Hepatocyte (in vitro differentiated cells): ENCODE results near the gene RABGAP1L. TPM values are rescaled to one million over a fixed set of nuclear protein-coding genes. Genes with fewer than 3 reads are reported as not detected.

Experiments
- DNase-seq: peaks from one replicate; pipeline ENCODE4 v3.0.0-alpha.2; 2016; ENCODE audit warnings: low spot score
- H2AFZ ChIP-seq: fragments of 200-600 bp; sonication (generic); 2 replicates; pipeline ENCODE4 v1.6.0; 2016; ENCODE audit warnings: antibody characterized with exemption, mild to moderate bottlenecking
- H3K27ac ChIP-seq: fragments of 200-600 bp; sonication (generic); 2 replicates; pipeline ENCODE4 v1.5.1; 2016; ENCODE audit warnings: mild to moderate bottlenecking
- H3K27me3 ChIP-seq: fragments of 200-600 bp; sonication (generic); 2 replicates; pipeline ENCODE4 v1.6.1; 2016
- H3K36me3 ChIP-seq: fragments of 200-600 bp; sonication (generic); replicated peaks from 2 replicates; pipeline ENCODE4 v1.5.1; 2016; ENCODE audit warnings: low read depth; ENCODE audit not compliant: insufficient read depth
- H3K4me1 ChIP-seq: fragments of 200-600 bp; sonication (generic); 2 replicates; pipeline ENCODE4 v1.5.1; 2016; ENCODE audit warnings: mild to moderate bottlenecking, moderate library complexity; ENCODE audit not compliant: insufficient read depth
- H3K4me2 ChIP-seq: fragments of 200-600 bp; sonication (generic); 2 replicates; pipeline ENCODE4 v1.6.0; 2016
- H3K4me3 ChIP-seq: fragments of 200-600 bp; sonication (generic); 2 replicates; pipeline ENCODE4 v1.5.1; 2016; ENCODE audit warnings: mild to moderate bottlenecking
- H3K79me2 ChIP-seq: fragments of 200-600 bp; sonication (generic); 2 replicates; pipeline ENCODE4 v1.6.0; 2017; ENCODE audit warnings: mild to moderate bottlenecking
- H3K9me2 ChIP-seq: fragments of 200-600 bp; sonication (generic); replicated peaks from 2 replicates; pipeline ENCODE4 v1.6.0; 2017; ENCODE audit warnings: mild to moderate bottlenecking; ENCODE audit not compliant: insufficient read depth
- H3K9me3 ChIP-seq: fragments of 200-600 bp; sonication (generic); 2 replicates; pipeline ENCODE4 v1.5.1; 2016; ENCODE audit warnings: low read depth, mild to moderate bottlenecking
- H4K20me1 ChIP-seq: fragments of 200-600 bp; sonication (generic); 2 replicates; pipeline ENCODE4 v1.6.0; 2016; ENCODE audit warnings: mild to moderate bottlenecking; ENCODE audit not compliant: insufficient read depth, poor library complexity, severe bottlenecking
- EZH2 ChIP-seq: fragments of 200-600 bp; sonication (generic); IDR thresholded peaks from 2 replicates; pipeline ENCODE4 v1.6.1; 2016; ENCODE audit warnings: antibody characterized with exemption, mild to moderate bottlenecking, borderline replicate concordance
- EZH2phosphoT487 ChIP-seq: fragments of 200-600 bp; sonication (generic); IDR thresholded peaks from one replicate; pipeline ENCODE4 v1.6.1; 2018; ENCODE audit warnings: antibody characterized with exemption, mild to moderate bottlenecking, low read depth, moderate library complexity; ENCODE audit not compliant: unreplicated experiment, severe bottlenecking
- WGBS: methylation state at CpG from one replicate; pipeline ENCODE4 v1.1.6; 2016; ENCODE audit warnings: low lambda C conversion rate; ENCODE audit errors: missing lambda C conversion rate; 5-methylcytosine and 5-hydroxymethylcytosine counted together
- polyA plus RNA-seq: library from polyadenylated mRNA; unstranded; fragments of >200 nt; fragmentation: Nextera tagmentation; extraction: Ambion mirVana; gene quantifications from 2 replicates; pipeline ENCODE4 v1.2.1, GENCODE V29; 2016
- total RNA-seq: library from RNA; depleted of rRNA; stranded (reverse); fragments of >200 nt; gene quantifications from 2 replicates; pipeline ENCODE4 v1.2.3, GENCODE V29; 2014
- TF ChIP-seq, protein P1 (sequence below): fragments of 200-600 bp; sonication (generic); IDR thresholded peaks from 2 replicates; pipeline ENCODE4 v1.5.1; 2016; ENCODE audit warnings: antibody characterized with exemption, mild to moderate bottlenecking; ENCODE audit not compliant: poor library complexity

RABGAP1L gene
- total and polyA plus RNA-seq, 2 experiments from 2014 or later: 15.0 to 41.8 TPM

DNA sequence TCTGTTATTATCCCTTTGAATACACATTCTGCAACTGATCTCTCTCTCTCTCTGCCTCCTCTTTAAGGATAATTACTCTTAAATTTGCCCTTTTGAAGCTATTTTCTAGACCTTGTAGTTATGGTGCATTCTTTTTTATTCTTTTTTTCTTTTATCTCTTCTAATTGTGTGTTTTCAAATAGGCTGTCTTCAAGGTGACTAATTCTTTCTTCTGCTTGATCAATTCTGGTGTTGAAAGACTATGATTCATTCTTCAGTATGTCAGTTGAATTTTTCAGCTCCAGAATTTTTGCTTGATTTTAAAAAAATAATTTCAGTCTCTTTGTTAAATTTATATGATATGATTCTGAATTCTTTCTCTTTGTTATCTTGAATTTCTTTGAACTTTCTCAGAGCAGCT is 192.8 kb downstream of the RABGAP1L start:
- TF ChIP-seq EZH2: no peak
- TF ChIP-seq EZH2phosphoT487: no peak
- TF ChIP-seq, protein P1, sequence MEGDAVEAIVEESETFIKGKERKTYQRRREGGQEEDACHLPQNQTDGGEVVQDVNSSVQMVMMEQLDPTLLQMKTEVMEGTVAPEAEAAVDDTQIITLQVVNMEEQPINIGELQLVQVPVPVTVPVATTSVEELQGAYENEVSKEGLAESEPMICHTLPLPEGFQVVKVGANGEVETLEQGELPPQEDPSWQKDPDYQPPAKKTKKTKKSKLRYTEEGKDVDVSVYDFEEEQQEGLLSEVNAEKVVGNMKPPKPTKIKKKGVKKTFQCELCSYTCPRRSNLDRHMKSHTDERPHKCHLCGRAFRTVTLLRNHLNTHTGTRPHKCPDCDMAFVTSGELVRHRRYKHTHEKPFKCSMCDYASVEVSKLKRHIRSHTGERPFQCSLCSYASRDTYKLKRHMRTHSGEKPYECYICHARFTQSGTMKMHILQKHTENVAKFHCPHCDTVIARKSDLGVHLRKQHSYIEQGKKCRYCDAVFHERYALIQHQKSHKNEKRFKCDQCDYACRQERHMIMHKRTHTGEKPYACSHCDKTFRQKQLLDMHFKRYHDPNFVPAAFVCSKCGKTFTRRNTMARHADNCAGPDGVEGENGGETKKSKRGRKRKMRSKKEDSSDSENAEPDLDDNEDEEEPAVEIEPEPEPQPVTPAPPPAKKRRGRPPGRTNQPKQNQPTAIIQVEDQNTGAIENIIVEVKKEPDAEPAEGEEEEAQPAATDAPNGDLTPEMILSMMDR: no peak
- H3K4me2 ChIP-seq: no peak overlapping the region
- H4K20me1 ChIP-seq: no peaks in the 10 kb centered on the region
- H3K4me3 ChIP-seq: no peak overlapping the region
- H3K9me2 ChIP-seq: no peaks in the 10 kb centered on the region
- no peaks in the 10 kb centered on the region for H3K27me3 ChIP-seq
- no peak overlapping the region for H3K27ac ChIP-seq
- H2AFZ ChIP-seq: no peak overlapping the region
- no peak for DNase-seq
- no peaks in the 10 kb centered on the region for H3K4me1 ChIP-seq
- H3K79me2 ChIP-seq: no peaks in the 10 kb centered on the region
- no peaks in the 10 kb centered on the region for H3K9me3 ChIP-seq
- H3K36me3 ChIP-seq: no peaks in the 10 kb centered on the region

DNA sequence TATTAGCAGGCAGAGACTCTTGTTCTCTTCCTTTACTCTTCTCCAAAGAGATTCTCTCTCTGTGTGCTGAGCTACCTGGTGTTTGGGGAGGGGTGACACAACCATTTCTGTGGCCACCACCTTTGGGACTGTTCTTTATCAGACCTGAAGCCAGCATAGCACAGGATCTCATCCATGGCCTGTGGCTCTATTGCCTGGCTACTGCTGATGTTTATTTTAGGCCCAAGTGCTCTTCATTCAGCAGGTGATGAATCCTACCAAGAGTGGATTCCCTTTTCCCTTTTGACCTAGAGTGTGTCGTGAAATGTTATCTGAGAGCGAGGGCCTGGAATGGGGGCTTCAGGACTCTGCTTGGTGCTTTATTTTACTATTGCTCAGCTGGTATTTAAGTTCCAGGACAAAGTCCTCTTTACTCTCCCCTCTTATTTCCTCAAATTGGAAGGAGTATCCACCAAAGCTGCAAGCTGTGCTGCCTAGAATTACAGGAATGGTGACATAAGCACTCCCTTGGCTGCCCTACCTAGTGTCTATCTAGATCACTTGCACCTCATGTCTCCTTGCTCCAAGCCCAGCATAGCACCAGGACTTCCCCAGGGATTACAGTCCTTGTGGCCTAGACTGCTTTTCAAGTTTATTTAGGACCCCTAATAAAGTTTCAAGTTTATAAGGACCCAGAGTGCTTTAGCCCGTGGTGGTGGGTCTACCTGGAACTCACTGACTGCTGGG is 193.7 kb downstream of the RABGAP1L start:
- H3K27ac ChIP-seq: no peak overlapping the region
- WGBS: 83% methylated on average over 3 of the region's 3 CpGs
- no peak overlapping the region for H2AFZ ChIP-seq
- DNase-seq: no peak
- no peaks in the 10 kb centered on the region for H3K36me3 ChIP-seq
- H3K9me2 ChIP-seq: no peaks in the 10 kb centered on the region
- no peaks in the 10 kb centered on the region for H3K4me1 ChIP-seq
- no peaks in the 10 kb centered on the region for H3K9me3 ChIP-seq
- TF ChIP-seq, protein P1: no peak
- no peak for TF ChIP-seq EZH2phosphoT487
- TF ChIP-seq EZH2: no peak
- no peaks in the 10 kb centered on the region for H4K20me1 ChIP-seq
- H3K4me3 ChIP-seq: no peak overlapping the region
- H3K79me2 ChIP-seq: no peaks in the 10 kb centered on the region
- H3K4me2 ChIP-seq: no peak overlapping the region
- no peaks in the 10 kb centered on the region for H3K27me3 ChIP-seq

DNA sequence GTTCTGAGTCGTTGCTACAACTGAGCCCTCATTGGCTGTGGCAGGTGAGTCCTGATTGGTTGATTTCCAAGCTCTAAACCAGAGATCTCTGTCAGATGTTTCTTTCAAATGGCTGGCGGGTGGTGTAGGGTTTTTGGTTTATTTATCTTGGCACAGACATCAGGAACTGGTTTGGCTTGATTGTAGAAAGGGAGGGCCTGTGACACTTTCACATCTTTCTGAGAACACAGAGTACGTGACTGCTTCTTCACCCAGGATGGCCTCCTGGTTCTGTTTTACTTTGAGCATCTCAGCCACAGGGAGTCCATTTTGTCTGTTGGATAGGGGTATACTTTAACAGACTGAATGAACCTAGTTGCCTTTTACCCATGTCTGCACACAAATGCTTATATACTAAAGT is 199.0 kb downstream of the RABGAP1L start:
- Histone ChIP-seq H3K9me2 (no peaks in the 10 kb centered on the region), H3K4me1 (no peaks in the 10 kb centered on the region), H2AFZ (no peak overlapping the region), H3K36me3 (no peaks in the 10 kb centered on the region), H3K4me3 (no peak overlapping the region), H3K4me2 (no peak overlapping the region), H4K20me1 (no peaks in the 10 kb centered on the region), H3K27me3 (no peaks in the 10 kb centered on the region), H3K79me2 (no peaks in the 10 kb centered on the region), H3K27ac (no peak overlapping the region), H3K9me3 (no peaks in the 10 kb centered on the region)
- TF ChIP-seq, protein P1: no peak
- TF ChIP-seq EZH2: no peak
- no peak for TF ChIP-seq EZH2phosphoT487
- 92% methylated on average over 3 of the region's 3 CpGs for WGBS
- DNase-seq: no peak
